DMS53 treated with DMSO at 0.1 percent for 48 hours (cell line): Measurements from ENCODE around the gene KIAA0753.

Experiments
- DNase-seq: peaks from one replicate; lab custom pipeline; 2025; ENCODE audit not compliant: unreplicated experiment; lab: John Stamatoyannopoulos, UW

The KIAA0753 gene

GRCh38 chr17:6549384-6550036 lies 91.0 kb downstream of the KIAA0753 start:
- DNase-seq: no peak

- peak; percentile 35 for DNase-seq
Observed at GRCh38 chr17:6548578-6549330, 91.8 kb downstream of the KIAA0753 start.

DNA sequence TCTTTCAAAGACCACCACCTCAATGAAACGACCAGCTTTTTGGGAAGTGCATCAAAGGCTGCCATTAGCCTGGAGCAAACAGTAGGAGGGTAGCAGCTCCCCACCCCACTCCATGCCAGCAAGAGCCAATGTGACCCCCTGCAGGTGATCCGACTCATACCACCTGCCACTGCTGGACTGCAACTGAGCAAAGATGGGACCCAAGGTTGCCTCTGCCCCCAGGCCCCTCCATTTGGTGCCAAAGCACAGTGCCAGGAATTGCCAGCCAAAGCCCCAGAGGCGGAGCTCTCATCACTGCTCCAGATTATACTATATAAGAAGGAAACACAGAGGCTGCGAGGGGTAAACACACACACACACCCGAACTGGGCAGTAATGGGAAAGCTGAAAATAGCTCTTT lies 92.5 kb downstream of the KIAA0753 start:
- no peak for DNase-seq

GRCh38 chr17:6547336-6547735 lies 93.2 kb downstream of the KIAA0753 start:
- DNase-seq: no peak

- no peak for DNase-seq
Observed at GRCh38 chr17:6546069-6546718, 94.3 kb downstream of the KIAA0753 start.

DNA sequence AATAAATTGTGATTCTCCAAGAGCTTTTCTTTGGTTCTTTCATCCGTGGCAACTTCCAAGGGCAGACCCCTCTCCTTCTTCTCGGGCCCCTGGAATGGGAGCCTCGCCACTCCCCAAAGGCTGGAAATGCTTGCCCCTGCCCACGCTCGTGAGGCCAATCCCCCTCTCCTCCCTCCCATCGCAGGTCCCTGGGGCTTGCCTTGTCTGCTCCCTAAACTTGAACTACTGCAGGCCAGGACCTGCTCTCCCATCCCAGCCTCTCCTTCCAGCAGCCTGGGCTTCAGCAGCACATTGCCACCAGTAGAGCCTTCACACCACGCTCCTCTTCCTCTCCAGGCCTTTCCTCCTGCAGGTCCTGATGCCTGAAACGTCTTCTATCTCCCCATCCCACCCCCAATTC lies 95.2 kb downstream of the KIAA0753 start:
- DNase-seq: no peak

GRCh38 chr17:6544011-6544370 lies 96.5 kb downstream of the KIAA0753 start:
- DNase-seq: no peak

DNA sequence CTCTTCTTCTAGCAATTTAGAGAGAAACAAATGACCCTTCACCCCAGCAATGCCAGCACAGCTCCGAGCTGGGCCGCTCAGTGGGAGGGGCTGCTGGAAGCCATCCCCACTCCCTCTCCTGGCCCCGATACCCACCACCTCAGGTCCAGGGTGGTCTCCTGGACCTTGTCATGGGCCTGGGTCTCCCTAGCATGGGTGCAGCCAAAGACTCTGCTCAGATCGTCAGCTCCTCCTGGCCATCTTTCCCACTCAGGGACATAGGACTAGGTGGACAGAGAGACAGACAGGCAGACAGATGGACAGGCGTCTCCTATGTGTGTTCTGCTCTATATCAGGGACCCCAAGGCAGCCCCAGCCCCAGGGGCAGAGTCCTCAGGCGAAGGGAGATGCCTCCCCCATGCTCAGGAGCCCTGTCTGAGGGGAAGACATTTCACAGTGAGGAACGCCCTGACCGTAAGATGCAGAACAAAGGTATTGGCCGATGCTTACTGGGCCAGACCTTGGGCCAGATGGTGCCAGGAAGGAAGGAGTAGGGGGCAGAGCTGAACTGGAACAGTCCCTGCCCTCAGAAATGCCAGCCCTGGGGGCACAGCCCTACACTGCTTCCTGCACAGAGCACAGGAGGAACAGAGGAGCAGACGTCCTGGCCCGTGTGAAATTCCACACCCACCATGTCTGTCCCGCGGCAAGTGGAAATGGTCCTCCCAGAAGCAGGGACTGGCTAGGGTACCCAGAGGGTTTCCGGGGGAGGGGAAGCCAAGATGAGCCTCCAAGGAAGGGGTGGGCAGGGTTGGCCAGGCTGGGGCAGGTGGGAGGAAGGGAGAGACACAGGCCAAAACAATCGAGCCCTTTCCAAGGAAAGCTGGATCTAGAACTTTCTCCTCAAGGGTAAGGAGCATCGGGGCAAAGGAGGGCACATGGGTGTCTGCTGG lies 97.2 kb downstream of the KIAA0753 start:
- no peak for DNase-seq

DNA sequence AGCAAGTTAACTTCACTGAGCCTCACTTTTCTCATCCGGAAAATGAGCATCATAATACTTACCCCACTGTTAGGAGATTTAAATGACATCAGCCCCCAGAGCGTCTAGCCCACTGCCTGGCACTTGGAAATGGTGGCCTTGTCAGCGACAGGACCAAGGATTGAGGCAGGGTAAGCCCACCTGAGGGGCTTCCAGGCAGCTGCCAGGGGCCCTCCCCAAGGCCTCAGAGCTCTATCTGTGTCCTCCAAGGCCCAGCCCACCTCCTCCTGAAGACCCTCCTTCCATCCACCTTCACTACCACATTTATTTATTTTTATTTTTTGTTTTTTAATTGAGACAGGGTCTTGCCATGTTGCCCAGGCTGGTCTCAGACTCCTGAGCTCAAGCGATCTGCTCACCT lies 97.9 kb downstream of the KIAA0753 start:
- no peak for DNase-seq

GRCh38 chr17:6541886-6542285 lies 98.6 kb downstream of the KIAA0753 start:
- DNase-seq: no peak

- DNase-seq: no peak
Observed at GRCh38 chr17:6539871-6540270, 100.6 kb downstream of the KIAA0753 start.

GRCh38 chr17:6536566-6537065 lies 103.9 kb downstream of the KIAA0753 start:
- no peak for DNase-seq

DNA sequence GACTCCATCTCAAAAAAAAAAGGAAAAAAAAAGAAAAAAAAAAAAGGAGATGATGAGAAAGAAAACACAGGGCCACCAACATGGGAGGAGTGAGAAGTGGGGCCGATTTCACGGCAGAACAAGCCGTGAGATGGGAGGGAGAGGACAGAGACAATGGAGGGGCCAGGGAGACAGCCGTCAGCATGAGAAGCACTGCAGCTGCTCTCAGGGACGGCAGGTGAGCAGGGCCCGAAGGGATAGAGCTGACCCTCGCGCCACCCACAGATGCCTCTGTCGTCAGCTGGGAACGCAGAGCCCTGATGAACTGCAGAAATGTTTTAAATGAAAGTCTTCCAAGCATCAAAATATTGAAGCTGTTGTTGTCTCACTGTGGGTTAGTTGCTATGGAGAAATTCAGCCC lies 104.5 kb downstream of the KIAA0753 start:
- DNase-seq: no peak

GRCh38 chr17:6534846-6535514 lies 105.5 kb downstream of the KIAA0753 start:
- no peak for DNase-seq

DNA sequence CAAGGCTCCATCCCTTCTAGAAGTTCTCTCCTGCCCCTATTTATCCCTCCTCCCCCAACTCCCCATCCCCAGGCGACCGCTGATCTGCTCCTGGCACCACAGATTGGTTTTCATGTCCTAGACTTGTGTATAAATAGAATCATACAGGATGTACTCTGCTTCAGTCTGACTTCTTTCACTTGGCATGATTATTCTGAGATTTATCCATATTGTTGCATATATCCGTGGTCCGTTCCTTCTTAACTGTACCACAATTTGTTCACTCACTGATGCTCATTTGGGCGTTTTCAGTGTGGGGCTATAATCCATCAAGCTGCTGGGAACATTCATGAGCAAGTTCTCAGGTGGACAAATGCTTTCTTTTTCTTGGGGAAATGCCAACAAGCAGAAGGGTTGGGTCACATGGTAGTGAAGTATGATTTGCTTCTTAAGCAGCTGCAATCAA lies 108.0 kb downstream of the KIAA0753 start:
- DNase-seq: no peak

GRCh38 chr17:6531575-6531974 lies 108.9 kb downstream of the KIAA0753 start:
- no peak for DNase-seq

- no peak for DNase-seq
Observed at GRCh38 chr17:6530324-6530920, 110.1 kb downstream of the KIAA0753 start.

GRCh38 chr17:6528557-6528956 lies 112.0 kb downstream of the KIAA0753 start:
- DNase-seq: no peak
